HEK293T (cell line): ENCODE data around the gene VTN.

Experiments
- ARNT ChIP-seq: fragments of 450-650 bp; IDR thresholded peaks from 2 replicates; pipeline ENCODE4 v1.6.1; 2017; ENCODE audit warnings: mild to moderate bottlenecking
- BHLHE40 ChIP-seq: fragments of 450-650 bp; IDR thresholded peaks from 2 replicates; pipeline ENCODE4 v1.6.1; 2016; ENCODE audit warnings: mild to moderate bottlenecking, moderate library complexity, borderline replicate concordance
- CTBP1 ChIP-seq: fragments of 450-650 bp; IDR thresholded peaks from 2 replicates; pipeline ENCODE4 v1.6.1; 2016; ENCODE audit warnings: borderline replicate concordance
- FOXM1 ChIP-seq: fragments of 450-650 bp; IDR thresholded peaks from 2 replicates; pipeline ENCODE4 v1.6.1; 2017; ENCODE audit warnings: mild to moderate bottlenecking, borderline replicate concordance
- NFRKB ChIP-seq: fragments of 450-650 bp; IDR thresholded peaks from 2 replicates; pipeline ENCODE4 v1.6.1; 2016; ENCODE audit warnings: mild to moderate bottlenecking, moderate library complexity
- SP1 ChIP-seq: fragments of 450-650 bp; IDR thresholded peaks from 2 replicates; pipeline ENCODE4 v1.6.1; 2017
- SUZ12 ChIP-seq: fragments of 450-650 bp; IDR thresholded peaks from 2 replicates; pipeline ENCODE4 v1.6.1; 2016; ENCODE audit warnings: mild to moderate bottlenecking
- TARDBP ChIP-seq: fragments of 450-650 bp; IDR thresholded peaks from 2 replicates; pipeline ENCODE4 v1.6.1; 2016
- ZNF384 ChIP-seq: fragments of 450-650 bp; IDR thresholded peaks from 2 replicates; pipeline ENCODE4 v1.6.1; 2016

- TF ChIP-seq ARNT: no peak
- no peak for TF ChIP-seq SP1
- TF ChIP-seq CTBP1: no peak
- TF ChIP-seq FOXM1: no peak
- TF ChIP-seq NFRKB: no peak
- TF ChIP-seq SUZ12: no peak
- no peak for TF ChIP-seq TARDBP
- TF ChIP-seq ZNF384: no peak
- no peak for TF ChIP-seq BHLHE40
Measured at GRCh38 chr17:28386391-28386790, 16.3 kb upstream of the VTN start.
